Ectodermal cell (in vitro differentiated cells): Measurements from ENCODE around the gene ZSCAN9. TPM values are rescaled to one million over a fixed set of nuclear protein-coding genes. Genes with fewer than 3 reads are reported as not detected.

ENCODE experiments used
- H3K27ac ChIP-seq: 2 replicates; pipeline ENCODE4 v1.7.0; 2013; ENCODE audit warnings: mild to moderate bottlenecking, low read depth, low read length; ENCODE audit not compliant: insufficient read depth, poor library complexity, severe bottlenecking
- H3K27me3 ChIP-seq: 2 replicates; pipeline ENCODE4 v1.7.0; 2013; ENCODE audit warnings: mild to moderate bottlenecking, low read length; ENCODE audit not compliant: insufficient read depth, control insufficient read depth, poor library complexity, severe bottlenecking
- H3K36me3 ChIP-seq: one replicate; pipeline ENCODE4 v1.7.0; 2013; ENCODE audit warnings: low read length; ENCODE audit not compliant: control insufficient read depth, insufficient read depth
- H3K4me1 ChIP-seq: one replicate; pipeline ENCODE4 v1.7.0; 2013; ENCODE audit warnings: low read length; ENCODE audit not compliant: control insufficient read depth, insufficient read depth
- H3K4me3 ChIP-seq: 2 replicates; pipeline ENCODE4 v1.7.0; 2013; ENCODE audit warnings: low read depth, low read length, control low read depth; ENCODE audit not compliant: insufficient read depth
- H3K9me3 ChIP-seq: 2 replicates; pipeline ENCODE4 v1.7.0; 2013; ENCODE audit warnings: mild to moderate bottlenecking, low read length, moderate library complexity; ENCODE audit not compliant: control insufficient read depth
- WGBS, 2 experiments: methylation state at CpG; one replicate each; pipeline ENCODE4 v1.1.7; 2013; ENCODE audit warnings: missing lambda C conversion rate in 2 of 2; 5-methylcytosine and 5-hydroxymethylcytosine counted together
- polyA plus RNA-seq, 4 experiments: library from polyadenylated mRNA; stranded (reverse); fragments of 50-300 nt; gene quantifications; one replicate each; pipeline ENCODE4 v1.2.3, GENCODE V29; 2013

The ZSCAN9 gene
- 34.0 TPM for polyA plus RNA-seq (2013, experiment 1 of 4)
- 30.0 TPM for polyA plus RNA-seq (2013, experiment 2 of 4)
- 28.3 TPM for polyA plus RNA-seq (2013, experiment 3 of 4)
- 31.6 TPM for polyA plus RNA-seq (2013, experiment 4 of 4)

GRCh38 chr6:28225056-28225834 lies at the start of gene ZSCAN9:
Gene ZSCAN9, plus strand, starts transcription at chr6:28225275. Its CDS starts 1,810 bp downstream, at chr6:28227085.
- Histone ChIP-seq H3K36me3 (peaks cover 29% of the 10 kb centered on the region), H3K27ac (peak within 1 kb of the TSS; percentile 30), H3K4me3 (peak within 1 kb of the TSS; percentile 60), H3K27me3 (peaks cover 38% of the 10 kb centered on the region), H3K4me1 (peaks cover 4% of the 10 kb centered on the region), H3K9me3 (no peaks in the 10 kb centered on the region)
- 1% methylated on average over 43 to 45 of the region's 45 CpGs for WGBS, 2 experiments

- Histone ChIP-seq H3K9me3 (no peaks in the 10 kb centered on the region), H3K27ac (no peak overlapping the region), H3K4me3 (no peak overlapping the region), H3K36me3 (no peaks in the 10 kb centered on the region), H3K27me3 (peaks cover 4% of the 10 kb centered on the region), H3K4me1 (no peaks in the 10 kb centered on the region)
- WGBS, 2 experiments = 96 to 100% methylated on average over 1 of the region's 1 CpG
These were observed 48.7 kb upstream of the ZSCAN9 start for GRCh38 chr6:28176373-28176772.

- no peak overlapping the region for H3K27ac ChIP-seq
- 76 to 80% methylated on average over 1 of the region's 1 CpG for WGBS, 2 experiments
- H3K4me1 ChIP-seq = no peaks in the 10 kb centered on the region
- H3K27me3 ChIP-seq = no peaks in the 10 kb centered on the region
- H3K4me3 ChIP-seq = no peak overlapping the region
- no peaks in the 10 kb centered on the region for H3K36me3 ChIP-seq
- H3K9me3 ChIP-seq = no peaks in the 10 kb centered on the region
These were observed 42.8 kb upstream of the ZSCAN9 start for GRCh38 chr6:28182255-28182654.

- Histone ChIP-seq H3K36me3 (no peaks in the 10 kb centered on the region), H3K9me3 (no peaks in the 10 kb centered on the region), H3K4me1 (no peaks in the 10 kb centered on the region), H3K27me3 (no peaks in the 10 kb centered on the region), H3K4me3 (no peak overlapping the region), H3K27ac (no peak overlapping the region)
- 87 to 90% methylated on average over 6 of the region's 6 CpGs for WGBS, 2 experiments
These were observed 36.7 kb upstream of the ZSCAN9 start for GRCh38 chr6:28188111-28188979.

DNA sequence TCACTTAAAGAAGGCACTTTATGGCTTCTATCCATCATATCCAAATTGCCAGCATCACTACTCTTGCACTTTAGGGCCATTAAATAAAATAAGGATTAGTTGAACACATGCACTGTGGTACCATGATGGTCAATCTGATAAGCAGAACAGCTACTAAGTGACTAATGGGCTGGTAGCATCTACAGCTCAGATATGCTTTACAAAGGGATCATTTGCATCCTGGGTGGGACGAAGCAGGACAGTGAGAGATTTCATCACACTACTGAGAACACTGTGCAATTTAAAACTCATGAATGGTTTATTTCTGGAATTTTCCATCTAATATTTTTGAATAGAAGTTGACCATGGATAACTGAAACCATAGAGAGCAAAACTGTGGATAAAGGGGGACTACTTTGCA lies 25.1 kb upstream of the ZSCAN9 start:
- H3K4me3 ChIP-seq = no peak overlapping the region
- no peaks in the 10 kb centered on the region for H3K4me1 ChIP-seq
- peaks cover 29% of the 10 kb centered on the region for H3K27me3 ChIP-seq
- no peaks in the 10 kb centered on the region for H3K9me3 ChIP-seq
- no peak overlapping the region for H3K27ac ChIP-seq
- 79 to 89% methylated on average over 1 of the region's 1 CpG for WGBS, 2 experiments
- H3K36me3 ChIP-seq = no peaks in the 10 kb centered on the region

DNA sequence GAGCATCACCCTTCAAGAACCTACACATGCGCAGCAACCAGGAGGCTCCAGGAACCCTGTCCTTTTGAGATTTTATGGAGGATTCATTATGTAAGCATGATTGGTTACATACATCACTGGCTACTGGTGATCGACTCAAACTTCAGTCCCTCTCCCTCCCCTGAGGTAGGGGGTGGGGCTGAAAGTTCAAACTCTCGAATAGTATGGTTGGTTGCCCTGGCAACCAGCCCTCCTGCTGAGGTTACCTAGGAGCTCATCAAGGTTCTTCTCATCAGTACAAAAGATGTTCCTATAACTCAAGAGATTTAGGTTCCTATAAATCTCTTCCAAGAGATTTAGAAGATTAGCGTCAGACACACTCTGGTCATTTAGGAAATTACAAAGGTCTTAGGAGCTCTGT lies 21.9 kb upstream of the ZSCAN9 start:
- Histone ChIP-seq H3K9me3 (no peaks in the 10 kb centered on the region), H3K36me3 (no peaks in the 10 kb centered on the region), H3K4me1 (peaks cover 8% of the 10 kb centered on the region), H3K27me3 (peaks cover 61% of the 10 kb centered on the region), H3K4me3 (no peak overlapping the region), H3K27ac (no peak overlapping the region)
- WGBS, 2 experiments = 22 to 42% methylated on average over 3 to 4 of the region's 4 CpGs

DNA sequence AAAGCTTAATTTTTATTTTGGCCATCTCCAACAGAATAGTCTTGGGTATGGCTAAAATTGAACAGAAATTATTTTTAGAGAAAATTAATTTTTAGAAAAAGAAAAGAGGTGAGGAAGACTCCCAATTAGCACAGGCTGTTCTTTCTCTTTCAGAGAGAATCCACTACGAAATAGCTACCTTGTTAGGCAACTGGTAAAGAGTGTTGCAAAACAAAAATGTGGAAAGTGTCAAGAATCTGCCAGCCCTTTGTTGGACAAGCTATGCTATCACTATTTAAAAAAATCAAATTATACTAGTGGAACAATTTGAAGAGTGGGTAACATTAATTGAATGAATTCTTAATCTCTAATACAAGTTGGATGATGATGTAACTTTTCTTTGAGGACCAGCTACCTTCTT lies 19.2 kb upstream of the ZSCAN9 start:
- Histone ChIP-seq H3K27ac (no peak overlapping the region), H3K36me3 (no peaks in the 10 kb centered on the region), H3K4me3 (no peak overlapping the region), H3K27me3 (peaks cover 80% of the 10 kb centered on the region), H3K4me1 (peaks cover 8% of the 10 kb centered on the region), H3K9me3 (no peaks in the 10 kb centered on the region)
- WGBS, 2 experiments = 47 to 80% methylated on average over 1 of the region's 1 CpG

GRCh38 chr6:28206527-28206926 lies 18.5 kb upstream of the ZSCAN9 start:
- Histone ChIP-seq H3K4me1 (peaks cover 8% of the 10 kb centered on the region), H3K27me3 (peaks cover 84% of the 10 kb centered on the region), H3K9me3 (no peaks in the 10 kb centered on the region), H3K4me3 (no peak overlapping the region), H3K27ac (no peak overlapping the region), H3K36me3 (no peaks in the 10 kb centered on the region)
- 33 to 77% methylated on average over 1 to 3 of the region's 3 CpGs for WGBS, 2 experiments

GRCh38 chr6:28206928-28207509 lies 18.1 kb upstream of the ZSCAN9 start:
- WGBS, 2 experiments = 5 to 6% methylated on average over 15 of the region's 15 CpGs
- no peak overlapping the region for H3K27ac ChIP-seq
- H3K4me3 ChIP-seq = peak overlapping the region; percentile 32
- no peaks in the 10 kb centered on the region for H3K36me3 ChIP-seq
- H3K27me3 ChIP-seq = peaks cover 84% of the 10 kb centered on the region
- no peaks in the 10 kb centered on the region for H3K9me3 ChIP-seq
- peaks cover 8% of the 10 kb centered on the region for H3K4me1 ChIP-seq
